ENCODE data around the gene SETD7. TPM values are rescaled to one million over a fixed set of nuclear protein-coding genes. Genes with fewer than 3 reads are reported as not detected.

Gene SETD7
- total and polyA plus RNA-seq, 2 donors from 2014 or later, result 6.5 to 29.1 TPM

DNA sequence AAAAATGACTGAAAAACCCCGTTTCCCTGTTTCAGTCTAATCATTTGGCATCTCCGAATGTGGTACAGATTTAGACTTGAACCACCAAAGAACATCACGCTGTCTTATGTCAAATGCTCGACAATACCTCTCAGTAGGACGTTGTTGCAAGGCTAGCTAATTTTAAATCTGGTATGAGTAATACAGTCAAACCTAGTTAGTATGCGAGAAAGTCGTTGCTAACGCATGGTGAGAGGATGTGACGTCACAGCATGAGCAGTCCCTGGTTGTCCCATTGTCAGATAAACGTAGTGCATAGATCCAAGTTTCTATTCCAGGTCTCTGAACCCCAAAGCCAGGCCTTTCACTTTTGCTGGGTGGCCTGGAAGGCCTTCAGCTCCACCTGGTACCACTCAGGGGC, 44.7 kb downstream of the SETD7 start:
- Histone ChIP-seq H3K4me3 (ENCODE audit: low read length in 3 of 3) (no peak overlapping the region), H3K4me1 (ENCODE audit: control insufficient read depth in 2 of 3, insufficient read depth in 2 of 3, low read depth in 1 of 3, low read length in 3 of 3) (no peaks in the 10 kb centered on the region), H3K9me3 (ENCODE audit: control insufficient read depth in 2 of 3, insufficient read depth in 1 of 3, low read length in 3 of 3) (no peaks in the 10 kb centered on the region), H3K36me3 (ENCODE audit: control insufficient read depth in 2 of 3, insufficient read depth in 3 of 3, low read length in 3 of 3) (peaks cover 0 to 3% (median 0%) of the 10 kb centered on the region in 3 donors), H3K27me3 (ENCODE audit: control insufficient read depth, insufficient read depth, low read length) (no peaks in the 10 kb centered on the region), H3K9ac (ENCODE audit: low read length in 3 of 3) (no peak overlapping the region), H3K27ac (ENCODE audit: low read depth in 2 of 2, low read length in 2 of 2) (no peak overlapping the region)
- DNase-seq (no peak), FAIRE-seq (no peak)
- intact Hi-C loops (cut with DNase I), result no loop called here
- TF ChIP-seq, protein P1, sequence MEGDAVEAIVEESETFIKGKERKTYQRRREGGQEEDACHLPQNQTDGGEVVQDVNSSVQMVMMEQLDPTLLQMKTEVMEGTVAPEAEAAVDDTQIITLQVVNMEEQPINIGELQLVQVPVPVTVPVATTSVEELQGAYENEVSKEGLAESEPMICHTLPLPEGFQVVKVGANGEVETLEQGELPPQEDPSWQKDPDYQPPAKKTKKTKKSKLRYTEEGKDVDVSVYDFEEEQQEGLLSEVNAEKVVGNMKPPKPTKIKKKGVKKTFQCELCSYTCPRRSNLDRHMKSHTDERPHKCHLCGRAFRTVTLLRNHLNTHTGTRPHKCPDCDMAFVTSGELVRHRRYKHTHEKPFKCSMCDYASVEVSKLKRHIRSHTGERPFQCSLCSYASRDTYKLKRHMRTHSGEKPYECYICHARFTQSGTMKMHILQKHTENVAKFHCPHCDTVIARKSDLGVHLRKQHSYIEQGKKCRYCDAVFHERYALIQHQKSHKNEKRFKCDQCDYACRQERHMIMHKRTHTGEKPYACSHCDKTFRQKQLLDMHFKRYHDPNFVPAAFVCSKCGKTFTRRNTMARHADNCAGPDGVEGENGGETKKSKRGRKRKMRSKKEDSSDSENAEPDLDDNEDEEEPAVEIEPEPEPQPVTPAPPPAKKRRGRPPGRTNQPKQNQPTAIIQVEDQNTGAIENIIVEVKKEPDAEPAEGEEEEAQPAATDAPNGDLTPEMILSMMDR (IDR thresholded peaks at IDR 0.05; ENCODE audit: borderline replicate concordance, extremely low read depth, insufficient read depth), result no peak

DNA sequence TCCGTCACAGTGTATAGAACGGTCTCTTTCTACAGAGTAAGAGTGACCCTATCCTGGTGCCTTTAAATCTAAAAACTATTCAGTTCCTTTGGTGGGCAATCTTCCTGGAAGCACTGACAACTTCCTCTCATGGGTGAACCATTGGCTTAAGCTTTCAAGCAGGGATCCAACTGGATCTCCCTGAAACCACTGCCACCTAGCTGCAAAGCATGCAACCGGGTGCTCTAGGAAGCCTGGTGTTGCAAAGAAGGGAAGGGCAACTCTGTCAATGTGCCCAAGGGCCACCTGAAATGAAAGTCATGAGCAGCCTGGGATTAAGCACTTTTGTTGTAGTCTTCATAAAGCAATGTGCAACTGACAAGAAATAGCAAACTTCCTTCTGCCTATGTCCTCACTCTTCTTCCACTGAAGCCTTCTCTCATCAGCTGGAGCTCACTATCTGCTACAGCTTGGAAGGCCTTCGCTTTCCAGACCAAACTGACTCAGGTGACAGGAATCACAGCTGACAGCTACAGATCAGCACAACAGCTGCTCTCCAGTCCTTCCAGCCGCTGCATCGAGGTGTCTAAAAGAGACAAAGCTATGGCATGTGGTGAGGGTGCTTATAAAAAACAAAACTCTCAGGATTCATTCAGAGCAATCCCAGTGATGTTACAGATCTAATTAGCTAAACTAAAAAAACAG, 46.1 kb downstream of the SETD7 start:
- Histone ChIP-seq H3K9ac (ENCODE audit: low read length in 3 of 3) (no peak overlapping the region), H3K27me3 (ENCODE audit: control insufficient read depth, insufficient read depth, low read length) (no peaks in the 10 kb centered on the region), H3K4me3 (ENCODE audit: low read length in 3 of 3) (no peak overlapping the region), H3K36me3 (ENCODE audit: control insufficient read depth in 2 of 3, insufficient read depth in 3 of 3, low read length in 3 of 3) (peaks cover 0 to 3% (median 0%) of the 10 kb centered on the region in 3 donors), H3K27ac (ENCODE audit: low read depth in 2 of 2, low read length in 2 of 2) (no peak overlapping the region), H3K9me3 (ENCODE audit: control insufficient read depth in 2 of 3, insufficient read depth in 1 of 3, low read length in 3 of 3) (no peaks in the 10 kb centered on the region), H3K4me1 (ENCODE audit: control insufficient read depth in 2 of 3, insufficient read depth in 2 of 3, low read depth in 1 of 3, low read length in 3 of 3) (no peaks in the 10 kb centered on the region)
- intact Hi-C loops (cut with DNase I), result no loop called here
- DNase-seq (peak in 2 of 5 donors; percentile 43 to 65), FAIRE-seq (no peak)
- TF ChIP-seq, protein P1 (IDR thresholded peaks at IDR 0.05; ENCODE audit: borderline replicate concordance, extremely low read depth, insufficient read depth), result peak; percentile 57

DNA sequence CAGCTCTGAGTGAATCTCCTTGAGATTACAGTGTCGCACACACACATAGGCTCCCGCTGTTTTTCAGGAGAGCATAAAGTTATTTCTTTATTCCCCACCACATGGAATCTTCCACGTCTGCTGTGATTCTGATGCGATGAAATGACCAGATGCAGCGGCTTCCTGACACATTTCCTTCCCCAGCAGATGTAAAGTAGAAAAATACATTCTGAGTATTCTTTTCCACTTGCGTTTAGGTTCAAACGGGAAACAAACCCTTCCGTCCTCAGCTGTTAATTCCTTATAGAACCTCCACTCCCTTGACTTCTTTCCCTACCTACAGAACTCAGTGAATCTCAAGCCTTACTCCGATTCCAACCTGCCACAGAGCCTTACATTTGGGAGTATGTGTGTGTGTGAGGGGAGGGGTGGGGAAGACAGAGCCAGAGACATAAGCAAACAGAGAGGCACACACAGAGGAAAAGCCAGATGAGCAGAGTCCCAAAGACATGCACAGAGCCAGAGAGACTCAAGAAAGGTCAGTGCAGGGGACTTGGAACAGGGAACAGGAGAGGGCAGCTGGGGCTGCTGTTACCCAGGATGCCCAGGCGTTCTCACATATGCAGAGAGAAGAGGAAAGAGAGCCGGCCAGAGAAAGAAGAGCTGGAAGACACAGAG, 47.3 kb downstream of the SETD7 start:
- H3K36me3 ChIP-seq (ENCODE audit: control insufficient read depth in 2 of 3, insufficient read depth in 3 of 3, low read length in 3 of 3), result peaks cover 0 to 3% (median 0%) of the 10 kb centered on the region in 3 donors
- TF ChIP-seq, protein P1 (IDR thresholded peaks at IDR 0.05; ENCODE audit: borderline replicate concordance, extremely low read depth, insufficient read depth), result no peak
- DNase-seq (no peak), FAIRE-seq (no peak)
- H3K27me3 ChIP-seq (ENCODE audit: control insufficient read depth, insufficient read depth, low read length), result no peaks in the 10 kb centered on the region
- intact Hi-C loops (cut with DNase I), result no loop called here
- no peak overlapping the region for H3K4me3 ChIP-seq (ENCODE audit: low read length in 3 of 3)
- no peak overlapping the region for H3K9ac ChIP-seq (ENCODE audit: low read length in 3 of 3)
- no peaks in the 10 kb centered on the region for H3K4me1 ChIP-seq (ENCODE audit: control insufficient read depth in 2 of 3, insufficient read depth in 2 of 3, low read depth in 1 of 3, low read length in 3 of 3)
- no peaks in the 10 kb centered on the region for H3K9me3 ChIP-seq (ENCODE audit: control insufficient read depth in 2 of 3, insufficient read depth in 1 of 3, low read length in 3 of 3)
- H3K27ac ChIP-seq (ENCODE audit: low read depth in 2 of 2, low read length in 2 of 2), result no peak overlapping the region

Data from kidney (tissue), 14 donors.